GM21717 (cell line): ENCODE results near the gene HSPA1A.

Source experiments
- ATAC-seq: cut with Tn5 transposase; IDR thresholded peaks from one replicate; pipeline ENCODE4 v1.9.1; 2021; ENCODE audit warnings: mild to moderate bottlenecking, moderate library complexity; ENCODE audit not compliant: unreplicated experiment

Gene HSPA1A

GRCh38 chr6:31815025-31815838, at the start of gene HSPA1A, which contains the start of gene HSPA1L:
Gene HSPA1A, plus strand, starts transcription at chr6:31815543. Its CDS starts 214 bp downstream, at chr6:31815757.
Gene HSPA1L, minus strand, starts transcription at chr6:31815283. Its CDS starts 3,311 bp downstream, at chr6:31811972.
- ATAC-seq = no peak

GRCh38 chr6:31765559-31765909, 49.8 kb upstream of the HSPA1A start:
- ATAC-seq = no peak

- no peak for ATAC-seq
These were observed 49.2 kb upstream of the HSPA1A start for GRCh38 chr6:31765910-31766794.

DNA sequence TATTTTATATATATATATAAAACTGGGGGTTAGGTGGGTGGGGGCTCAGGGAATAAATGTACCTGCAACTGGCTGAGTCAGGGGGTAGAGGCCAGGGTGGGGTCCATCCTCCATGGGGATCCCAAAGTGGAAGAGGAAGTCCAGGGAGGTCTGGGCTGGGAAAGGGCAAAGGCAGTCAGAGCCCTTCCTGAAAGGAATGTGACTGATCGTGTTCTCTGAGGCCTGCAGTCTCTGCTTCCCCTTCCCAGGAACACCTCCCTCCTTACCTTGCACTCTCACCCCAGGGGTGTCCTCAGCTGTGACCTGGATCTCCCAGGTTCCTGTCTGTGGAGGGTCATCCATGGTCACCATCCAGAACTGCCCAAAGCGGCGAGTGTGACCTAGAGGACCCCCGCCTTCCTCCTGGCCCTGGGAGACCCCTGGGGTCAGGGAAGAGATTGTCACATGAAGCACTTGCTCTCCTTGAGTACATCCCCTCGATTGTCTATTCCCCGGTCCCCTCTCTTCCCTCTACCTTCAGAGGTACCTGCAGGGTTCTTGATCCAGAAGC, 48.2 kb upstream of the HSPA1A start:
- ATAC-seq = no peak

- ATAC-seq = no peak
These were observed 46.7 kb upstream of the HSPA1A start for GRCh38 chr6:31768363-31769257.

- no peak for ATAC-seq
These were observed 45.5 kb upstream of the HSPA1A start for GRCh38 chr6:31769684-31770371.

DNA sequence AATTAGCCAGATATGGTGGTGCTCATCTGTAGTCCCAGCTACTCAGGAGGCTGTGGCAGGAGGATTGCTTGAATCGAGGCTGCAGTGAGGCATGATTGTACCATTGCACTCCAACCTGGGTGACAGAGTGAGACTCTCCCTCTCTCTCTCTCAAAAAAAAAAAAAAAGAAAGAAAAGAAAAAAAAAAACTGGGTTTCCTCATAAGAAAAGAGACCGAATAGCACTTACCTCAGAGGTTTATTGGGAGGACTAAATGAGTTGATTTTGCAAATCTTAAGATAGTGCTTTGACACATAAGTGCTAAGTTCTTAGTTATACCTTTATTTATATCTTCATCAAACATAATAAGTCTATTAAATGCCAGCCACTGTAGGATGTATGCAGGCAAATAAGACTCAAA, 44.5 kb upstream of the HSPA1A start:
- ATAC-seq = no peak

DNA sequence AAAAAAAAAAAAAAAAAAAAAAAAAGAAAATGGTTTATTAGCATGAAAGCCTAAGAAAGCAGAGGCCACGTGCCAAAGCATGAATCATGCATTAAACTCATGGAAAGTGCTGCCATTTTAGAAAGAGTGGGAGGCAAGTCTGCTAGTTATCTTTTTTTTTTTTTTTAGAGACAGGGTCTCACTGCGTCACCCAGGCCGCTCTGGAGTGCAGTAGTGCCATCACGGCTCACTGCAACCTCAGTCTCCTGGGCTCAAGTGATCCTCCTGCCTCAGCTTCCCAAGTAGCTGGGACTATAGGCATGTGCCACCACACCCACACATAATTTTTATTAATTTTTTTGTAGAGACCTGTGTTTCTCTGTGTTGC, 43.4 kb upstream of the HSPA1A start:
- no peak for ATAC-seq

- no peak for ATAC-seq
These were observed 40.2 kb upstream of the HSPA1A start for GRCh38 chr6:31775184-31775583.

GRCh38 chr6:31775633-31776484, 39.5 kb upstream of the HSPA1A start:
- ATAC-seq = no peak

DNA sequence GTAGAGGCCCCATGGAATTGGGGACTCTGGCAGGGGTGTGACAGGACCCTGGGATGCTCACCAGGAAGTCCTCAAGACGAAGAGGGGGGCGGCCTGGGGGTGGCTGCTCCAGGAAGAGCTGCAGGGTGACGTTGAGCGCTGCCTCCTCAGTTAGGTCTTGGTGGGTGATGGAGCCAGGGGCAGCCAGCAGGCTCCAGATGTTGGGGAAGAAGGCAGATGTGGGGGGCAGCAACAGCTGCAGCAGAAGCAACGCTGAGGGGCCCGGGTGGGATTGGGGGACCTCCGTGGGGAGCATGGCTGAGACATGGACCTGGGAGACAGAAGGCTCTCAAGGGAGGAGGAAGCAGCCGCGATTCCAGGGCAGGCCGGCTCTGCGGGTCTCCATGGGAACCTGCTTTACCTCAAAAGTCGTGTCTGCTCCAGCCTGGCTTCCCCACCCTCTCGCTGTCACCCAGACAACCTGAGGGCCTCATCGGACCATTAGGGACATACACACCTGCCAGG, 38.8 kb upstream of the HSPA1A start:
- peak; percentile 8 for ATAC-seq

- peak; percentile 56 for ATAC-seq
These were observed 38.2 kb upstream of the HSPA1A start, which contains the start of gene VWA7 for GRCh38 chr6:31776989-31777666. Gene VWA7, minus strand, starts transcription at chr6:31777328. Its CDS starts 549 bp downstream, at chr6:31776779.

DNA sequence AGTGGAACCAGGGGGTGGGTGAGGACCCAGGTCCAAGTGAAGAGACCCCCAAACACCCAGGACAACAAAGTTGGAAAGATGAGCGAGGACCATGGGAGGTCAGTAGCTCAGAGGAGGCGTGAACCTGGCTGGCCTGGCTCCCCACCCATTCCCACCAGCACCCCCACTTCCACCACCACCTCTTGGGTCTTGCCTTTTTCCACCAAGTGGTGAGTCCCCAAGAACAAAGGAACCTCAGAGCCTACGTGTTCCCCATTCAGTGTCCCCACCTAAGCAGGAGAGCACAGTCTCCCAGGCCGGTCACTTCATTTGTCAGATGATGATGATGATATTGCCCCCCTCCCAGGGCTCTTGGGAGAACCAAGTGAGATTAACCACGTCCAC, 37.7 kb upstream of the HSPA1A start:
- ATAC-seq = no peak

GRCh38 chr6:31778193-31778592, 37.1 kb upstream of the HSPA1A start:
- ATAC-seq = no peak

- ATAC-seq = no peak
These were observed 36.1 kb upstream of the HSPA1A start for GRCh38 chr6:31778999-31779885.

DNA sequence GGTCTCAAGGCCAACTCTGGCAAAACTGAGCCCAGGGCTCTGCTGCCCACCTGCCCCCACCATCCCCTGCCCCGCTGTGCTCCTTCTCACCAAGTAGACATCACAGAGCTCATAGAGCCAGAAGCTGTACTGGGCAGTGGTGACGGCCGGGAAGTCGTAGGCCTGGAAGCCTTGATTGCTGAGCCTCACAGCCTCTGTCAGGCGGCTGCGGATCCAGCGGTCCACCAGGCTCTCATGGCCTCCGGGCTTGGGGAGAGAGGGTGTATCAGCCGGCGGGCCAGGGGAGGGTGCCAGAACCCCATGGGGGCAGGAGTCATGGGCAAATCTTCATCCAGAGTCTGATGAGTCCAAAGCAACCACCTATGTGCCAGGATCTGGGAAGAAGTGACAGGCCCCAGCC, 35.4 kb upstream of the HSPA1A start:
- no peak for ATAC-seq

DNA sequence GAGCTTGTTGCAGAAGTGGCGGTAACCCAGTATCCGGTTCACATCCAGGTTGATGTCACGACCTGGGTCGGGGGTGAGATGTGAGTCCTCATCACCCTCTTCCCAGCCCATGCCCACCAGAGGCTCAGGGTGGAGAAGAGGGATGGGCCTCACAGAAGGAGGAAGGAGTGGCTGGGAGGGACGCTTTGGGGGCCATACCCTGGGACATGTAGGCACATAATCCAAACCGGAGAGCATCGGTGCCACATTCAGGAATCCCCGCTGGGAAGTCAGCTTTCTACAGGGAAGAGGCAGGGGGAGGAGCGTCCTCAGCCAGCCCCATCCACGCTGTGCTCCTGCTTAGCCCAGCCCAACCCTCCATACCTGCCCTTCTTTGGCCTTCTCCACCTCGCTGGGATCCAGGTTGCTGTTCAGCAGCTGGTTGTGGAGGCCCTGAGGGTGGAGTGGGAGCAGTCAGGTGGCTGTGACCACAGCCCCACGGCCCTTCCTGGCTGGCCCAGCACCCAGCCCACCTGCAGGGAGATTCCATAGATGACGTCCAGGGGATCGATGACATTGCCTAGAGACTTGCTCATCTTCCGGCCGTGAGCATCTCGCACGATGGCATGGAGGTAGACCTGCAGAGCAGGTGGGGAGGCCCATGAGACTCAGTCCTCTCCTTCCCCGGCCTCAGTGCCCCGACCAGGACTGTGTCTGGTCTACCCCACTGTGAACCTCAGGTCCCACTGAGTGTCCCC, 34.7 kb upstream of the HSPA1A start:
- ATAC-seq = no peak
